Stimulated activated CD4-positive, alpha-beta T cell treated with anti-CD3 and anti-CD28 coated beads, Interleukin-1b, Interleukin-23, amount 100 ng/mL, for 4 hours (primary cell): Measurements from ENCODE around the gene PPP1R12B.
"Not testable (repeated sequence)": the region's sequence is repeated elsewhere in the genome, so short reads cannot be mapped to it uniquely, and the experiment has no call there.

ENCODE experiments used
- DNase-seq, 2 donors: peaks; one replicate each; pipeline ENCODE4 v3.0.0-alpha.2; 2020; ENCODE audit warnings: low read depth in 2 of 2

Gene PPP1R12B

DNA sequence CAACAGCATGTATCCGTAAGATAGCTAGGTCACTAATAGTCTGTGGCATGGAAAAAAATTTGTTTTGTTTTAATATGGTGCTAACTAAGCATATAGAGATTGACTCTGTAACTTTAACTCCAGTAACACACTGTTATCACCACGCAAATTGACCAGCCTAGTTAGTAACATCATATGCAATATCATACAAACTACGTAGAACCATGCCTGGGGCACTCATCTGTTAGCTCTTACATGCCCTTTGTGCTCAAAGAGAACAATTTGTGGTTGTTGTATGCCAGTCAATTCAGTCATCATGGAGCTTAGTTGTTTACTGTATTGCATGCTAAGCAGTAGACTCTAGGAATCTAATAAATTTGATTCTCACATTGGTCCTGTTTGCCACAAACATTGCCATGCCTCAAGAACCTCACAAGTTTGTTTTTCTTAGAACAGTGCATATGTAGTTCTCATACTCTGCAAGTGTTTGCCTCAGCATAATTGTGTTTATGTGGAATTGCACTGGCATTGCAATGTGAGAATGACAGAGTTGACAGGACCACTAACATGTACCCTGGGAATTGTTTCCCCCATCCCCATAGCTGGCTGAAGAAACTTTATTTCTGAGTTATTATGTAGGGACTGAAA lies 179.7 kb downstream of the PPP1R12B start:
- DNase-seq, result not testable (repeated sequence)

DNA sequence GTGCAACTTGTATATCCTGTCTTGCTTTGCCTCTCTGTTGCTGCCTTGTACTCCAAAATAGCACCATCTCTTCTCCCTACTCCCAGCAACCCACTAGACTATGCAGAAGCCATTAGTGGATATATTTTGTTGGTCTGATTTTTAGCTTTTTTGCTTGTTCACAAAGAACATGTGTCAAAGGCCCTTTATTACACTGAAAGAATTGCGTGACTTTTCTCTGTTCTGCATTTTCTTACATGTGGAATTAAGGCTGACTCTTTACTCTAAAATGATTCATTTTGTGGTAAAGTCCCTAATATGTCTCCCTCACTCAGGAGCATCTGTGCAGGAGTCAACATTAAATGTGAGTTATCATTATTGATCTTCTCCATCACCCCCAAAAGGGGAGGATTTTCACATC lies 182.2 kb downstream of the PPP1R12B start:
- DNase-seq, result not testable (repeated sequence)

DNA sequence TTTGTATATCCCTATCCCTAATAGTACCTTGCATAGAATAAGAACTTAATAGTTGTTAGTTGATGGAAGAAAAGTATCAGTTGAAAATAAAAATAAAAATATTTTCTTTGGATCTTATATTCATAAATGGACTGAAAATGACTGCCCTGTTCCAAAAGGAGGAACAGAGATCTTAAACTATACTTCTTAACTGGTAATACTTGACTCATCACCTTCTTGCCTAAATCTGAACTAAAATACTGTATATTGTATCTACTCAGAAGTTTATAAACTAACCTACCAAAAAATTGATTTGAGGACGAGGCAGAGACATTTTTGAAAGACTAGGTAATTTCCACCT lies 182.9 kb downstream of the PPP1R12B start:
- no peak for DNase-seq

- DNase-seq, result not testable (repeated sequence)
These were observed 183.5 kb downstream of the PPP1R12B start for GRCh38 chr1:202531812-202532616.

DNA sequence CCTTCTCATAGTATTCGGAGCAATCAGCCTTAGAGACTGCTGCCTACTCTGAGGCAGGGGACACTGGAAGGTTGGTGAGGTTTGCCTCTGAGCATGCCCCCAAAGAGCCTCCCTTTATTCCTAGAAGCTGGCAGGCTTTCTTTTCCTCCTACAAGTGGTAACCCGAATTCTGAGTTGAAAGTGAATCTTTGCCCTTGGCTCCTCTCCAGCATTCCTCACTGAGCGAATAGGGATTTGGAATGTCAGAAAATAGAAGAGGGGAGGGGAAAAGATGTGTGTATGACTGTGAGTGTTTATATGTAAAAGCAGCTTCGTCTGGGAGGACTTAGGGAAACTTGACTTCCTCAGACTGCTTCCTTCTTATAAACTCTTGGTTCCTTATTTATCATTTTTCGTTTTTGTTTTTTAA lies 190.7 kb downstream of the PPP1R12B start:
- not testable (repeated sequence) for DNase-seq

DNA sequence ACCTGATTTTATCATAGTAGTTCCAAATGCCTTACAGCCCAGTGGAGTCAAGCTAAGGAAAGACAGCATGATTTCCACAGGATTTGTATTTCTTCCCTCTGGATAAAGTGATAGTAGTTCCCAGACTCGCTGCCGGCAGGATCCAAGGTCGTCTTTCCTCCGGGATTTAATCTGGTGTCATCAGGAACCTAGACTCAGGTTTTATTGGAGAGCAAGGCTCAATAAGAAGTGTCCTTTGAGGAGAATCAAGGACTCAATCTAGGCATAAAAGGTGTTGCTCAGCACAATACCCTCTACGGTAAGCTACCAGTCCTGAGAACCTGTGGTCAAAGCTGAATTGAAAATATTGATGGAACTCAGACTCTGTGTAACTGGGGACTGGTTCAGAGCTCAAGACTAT lies 191.1 kb downstream of the PPP1R12B start:
- not testable (repeated sequence) for DNase-seq

DNA sequence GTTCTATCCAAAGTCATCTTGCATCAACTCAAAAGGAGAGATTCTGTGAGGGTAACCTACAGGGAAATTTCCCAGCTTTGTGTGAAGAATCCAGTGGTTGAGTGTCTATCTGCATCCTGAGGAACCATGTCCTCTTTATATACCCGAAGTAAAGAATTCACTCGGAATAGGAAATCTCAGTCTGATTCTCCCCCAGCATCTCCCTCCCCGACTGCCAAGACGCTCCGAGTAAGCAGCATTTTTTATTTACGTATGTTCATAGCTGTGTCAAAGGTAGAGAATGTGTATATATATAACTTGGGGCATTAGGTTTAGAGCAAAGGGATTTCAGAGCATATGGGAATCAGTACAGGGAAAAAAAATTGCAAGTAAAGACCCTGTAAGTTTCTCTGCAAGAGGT lies 191.5 kb downstream of the PPP1R12B start:
- DNase-seq, result no peak

GRCh38 chr1:202540448-202540847 lies 191.9 kb downstream of the PPP1R12B start:
- no peak for DNase-seq

GRCh38 chr1:202540858-202541257 lies 192.4 kb downstream of the PPP1R12B start:
- DNase-seq, result not testable (repeated sequence)

DNA sequence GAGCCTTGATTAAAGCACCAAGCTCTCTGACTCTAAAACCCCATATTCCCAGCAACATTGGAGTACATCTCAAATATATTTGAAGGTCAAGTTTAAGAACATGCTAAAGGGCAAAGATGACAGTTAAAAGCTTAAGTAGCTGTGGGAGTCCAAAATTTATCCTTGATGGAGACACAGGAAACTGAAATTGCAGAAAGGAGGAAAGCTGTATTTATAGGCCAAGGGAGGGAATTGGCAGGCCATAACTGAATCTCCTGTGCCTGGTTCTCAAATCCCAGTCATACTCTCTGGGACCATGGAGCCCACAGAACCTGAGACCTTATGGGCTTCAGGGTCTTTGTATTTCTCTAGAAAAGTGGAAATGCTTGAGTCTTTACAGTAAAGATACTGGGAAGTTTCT lies 193.9 kb downstream of the PPP1R12B start:
- not testable (repeated sequence) for DNase-seq

DNA sequence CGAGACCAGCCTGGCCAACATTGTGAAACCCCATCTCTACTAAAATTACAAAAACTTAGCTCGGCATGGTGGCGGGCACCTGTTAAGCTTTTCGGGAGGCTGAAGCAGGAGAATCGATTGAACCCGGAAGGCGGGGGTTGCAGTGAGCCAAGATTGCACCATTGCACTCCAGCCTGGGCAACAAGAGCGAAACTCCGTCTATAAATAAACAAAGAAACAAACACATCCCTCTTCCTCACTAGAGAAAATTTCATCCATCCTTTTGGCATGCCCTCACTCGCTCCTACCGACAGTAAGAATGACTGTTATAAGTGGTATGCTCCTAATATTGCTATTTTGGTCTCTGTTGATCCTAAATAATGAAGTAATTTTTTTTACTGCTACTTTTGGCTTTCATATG lies 195.0 kb downstream of the PPP1R12B start:
- not testable (repeated sequence) for DNase-seq

DNA sequence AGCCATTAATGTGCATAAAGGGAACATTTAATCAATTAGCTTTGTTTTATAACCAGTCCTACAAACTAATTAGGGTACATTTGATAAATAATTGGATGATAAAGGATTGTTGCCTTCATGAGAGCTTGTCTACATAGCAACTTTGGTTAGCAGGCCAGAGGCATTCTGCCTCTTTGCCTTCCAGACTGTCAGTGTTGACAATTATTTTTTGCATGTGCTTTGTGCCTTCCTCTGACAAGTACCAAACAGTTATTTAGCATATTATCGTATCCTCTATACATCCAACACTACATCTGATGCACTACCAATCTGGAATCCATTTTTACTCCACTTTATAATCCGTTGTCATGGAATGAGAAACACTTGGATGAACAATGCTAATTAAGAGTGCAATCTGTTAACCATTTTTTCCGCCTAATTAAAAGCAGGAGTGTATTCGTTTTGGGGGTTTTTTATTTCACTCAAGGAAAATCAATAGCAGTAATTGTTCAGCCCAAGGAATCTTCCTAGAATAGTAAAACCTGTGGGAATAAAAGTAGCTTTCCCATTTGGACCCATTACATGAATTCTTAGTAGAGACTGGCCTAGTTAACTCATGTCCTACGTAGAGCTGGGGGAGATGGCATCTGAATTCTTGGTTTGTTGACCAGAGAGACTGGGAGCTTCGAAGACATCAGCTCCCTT lies 196.4 kb downstream of the PPP1R12B start:
- not testable (repeated sequence) for DNase-seq

- not testable (repeated sequence) for DNase-seq
These were observed 197.3 kb downstream of the PPP1R12B start for GRCh38 chr1:202545647-202546303.

GRCh38 chr1:202546377-202546776 lies 197.9 kb downstream of the PPP1R12B start:
- DNase-seq, result not testable (repeated sequence)

DNA sequence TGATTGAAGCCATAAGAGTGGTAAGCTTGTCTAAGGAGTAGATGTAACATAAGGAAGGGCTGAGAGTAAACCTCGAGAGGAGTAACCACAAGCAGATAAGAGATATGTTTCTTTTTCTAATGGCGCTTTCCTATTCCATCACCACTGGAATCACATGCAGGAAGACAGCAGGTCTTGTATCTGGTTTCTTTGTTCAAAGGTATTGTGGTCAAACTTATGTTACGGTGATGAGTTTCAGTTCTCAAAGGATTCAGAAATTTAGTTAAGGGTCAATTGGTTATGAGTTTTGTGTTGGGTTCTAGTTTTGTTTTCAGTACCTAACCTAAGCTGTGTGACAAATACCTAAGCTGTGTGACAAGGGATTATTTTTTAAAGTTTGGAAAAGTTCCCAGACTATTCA lies 198.3 kb downstream of the PPP1R12B start:
- not testable (repeated sequence) for DNase-seq

- no peak for DNase-seq
These were observed 198.7 kb downstream of the PPP1R12B start for GRCh38 chr1:202547215-202547614.

DNA sequence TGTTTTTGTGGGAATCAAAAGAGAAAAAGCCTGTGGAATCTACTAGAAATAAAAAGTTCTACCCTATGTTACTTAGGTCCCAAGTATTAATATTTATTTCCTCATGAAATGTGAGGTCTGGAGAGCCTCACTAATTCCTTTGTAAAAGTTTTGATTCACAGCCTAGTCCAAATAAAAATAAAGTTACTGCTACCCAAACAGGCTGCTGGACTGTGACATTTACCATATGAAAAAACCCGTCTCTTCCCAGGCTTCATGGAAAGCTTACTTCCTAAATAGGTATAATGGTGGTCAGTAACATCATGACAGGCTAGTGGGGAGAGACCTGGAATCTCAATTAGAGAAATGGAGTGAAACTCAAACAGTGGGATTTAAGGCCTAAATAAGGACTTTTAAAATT lies 201.6 kb downstream of the PPP1R12B start:
- not testable (repeated sequence) for DNase-seq

- DNase-seq, result no peak
These were observed 203.2 kb downstream of the PPP1R12B start for GRCh38 chr1:202551683-202552082.

- not testable (repeated sequence) for DNase-seq
These were observed 204.1 kb downstream of the PPP1R12B start for GRCh38 chr1:202552615-202553014.

GRCh38 chr1:202553078-202553477 lies 204.6 kb downstream of the PPP1R12B start:
- DNase-seq, result not testable (repeated sequence)

GRCh38 chr1:202553560-202554038 lies 205.1 kb downstream of the PPP1R12B start:
- DNase-seq, result no peak

DNA sequence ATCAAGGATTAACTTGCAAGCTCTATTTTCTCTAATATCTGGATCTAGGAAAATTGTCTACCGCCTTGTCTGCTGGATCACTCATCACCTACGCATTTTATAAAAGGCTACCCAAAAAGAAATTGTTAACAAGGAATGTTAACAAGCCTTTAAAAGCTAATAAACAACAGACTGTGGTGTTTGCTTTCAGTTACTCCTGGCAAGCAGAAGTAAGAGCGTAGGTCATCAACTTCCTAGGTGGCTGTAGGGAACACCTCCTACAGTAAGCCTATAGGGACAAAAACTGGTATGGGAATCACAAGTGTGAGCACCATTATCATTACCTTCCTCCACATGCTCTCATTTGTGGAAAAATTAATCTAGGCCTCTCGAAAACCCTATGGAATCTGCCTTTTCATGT lies 206.1 kb downstream of the PPP1R12B start:
- not testable (repeated sequence) for DNase-seq
